NCI-H146 treated with DMSO at 0.1 percent for 48 hours (cell line): Measurements from ENCODE around the gene GPBP1L1.

ENCODE experiments used
- DNase-seq: peaks from one replicate; lab custom pipeline; 2025; ENCODE audit not compliant: unreplicated experiment; lab: John Stamatoyannopoulos, UW

Gene GPBP1L1

GRCh38 chr1:45643321-45643720 is 43.0 kb downstream of the GPBP1L1 start:
- DNase-seq = no peak

DNA sequence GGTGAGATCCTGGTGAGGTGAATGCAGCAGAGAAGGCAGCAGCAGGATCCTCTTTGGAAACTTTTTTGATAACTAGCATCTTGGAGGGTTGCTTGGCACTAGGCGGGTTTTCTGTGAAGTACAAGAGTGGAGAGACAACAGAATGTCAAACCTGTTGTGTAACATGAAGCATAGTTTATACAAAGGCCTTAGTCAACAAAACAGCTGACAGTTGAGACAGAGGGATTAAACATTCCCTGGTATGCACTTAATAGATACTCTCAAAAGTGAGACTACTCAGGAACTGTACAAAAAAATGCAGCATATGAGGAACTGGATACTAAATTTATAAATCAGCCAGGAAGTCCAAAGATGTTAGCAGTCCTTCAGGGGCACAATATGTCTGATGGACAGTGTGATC is 46.0 kb downstream of the GPBP1L1 start:
- DNase-seq = no peak

DNA sequence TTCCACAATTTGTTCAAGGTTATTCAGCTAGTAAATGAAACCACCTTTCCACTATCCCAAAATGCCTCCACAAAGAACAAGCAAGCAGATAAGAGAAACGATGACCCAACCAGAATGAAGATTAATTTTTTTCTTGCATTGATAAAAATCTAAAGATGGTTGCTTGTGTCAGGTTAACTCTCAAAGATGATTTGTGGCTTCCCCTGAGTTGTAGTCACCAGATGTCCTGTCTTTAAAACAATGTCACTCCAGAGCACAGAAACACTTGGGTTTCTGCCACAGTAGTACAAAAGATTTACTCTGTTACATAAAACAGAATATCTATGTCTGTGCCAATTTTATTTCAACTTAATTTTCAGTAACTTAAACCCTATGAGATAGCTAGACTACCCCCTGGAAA is 51.1 kb downstream of the GPBP1L1 start:
- DNase-seq = no peak

DNA sequence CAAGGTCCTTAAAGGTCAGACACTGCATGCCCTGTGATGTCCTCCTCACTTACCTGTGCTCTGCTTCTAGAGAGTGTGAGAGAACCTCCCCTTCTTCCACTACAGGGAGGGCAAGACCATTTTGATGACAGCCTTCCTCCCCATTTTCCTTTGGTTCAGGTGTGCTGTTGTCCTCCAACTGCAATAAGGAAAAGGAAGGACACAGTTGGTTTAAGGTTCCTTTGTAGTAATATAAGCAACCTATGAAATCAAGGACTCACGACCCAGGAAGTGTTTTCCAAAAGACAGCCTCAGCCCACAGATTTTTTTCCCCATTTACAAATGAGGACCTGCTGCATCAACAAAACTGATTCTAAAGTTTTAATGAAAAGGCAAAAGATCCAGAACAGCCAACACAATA is 55.9 kb downstream of the GPBP1L1 start:
- DNase-seq = no peak

- DNase-seq = no peak
These were observed 57.3 kb downstream of the GPBP1L1 start for GRCh38 chr1:45629035-45629434.

DNA sequence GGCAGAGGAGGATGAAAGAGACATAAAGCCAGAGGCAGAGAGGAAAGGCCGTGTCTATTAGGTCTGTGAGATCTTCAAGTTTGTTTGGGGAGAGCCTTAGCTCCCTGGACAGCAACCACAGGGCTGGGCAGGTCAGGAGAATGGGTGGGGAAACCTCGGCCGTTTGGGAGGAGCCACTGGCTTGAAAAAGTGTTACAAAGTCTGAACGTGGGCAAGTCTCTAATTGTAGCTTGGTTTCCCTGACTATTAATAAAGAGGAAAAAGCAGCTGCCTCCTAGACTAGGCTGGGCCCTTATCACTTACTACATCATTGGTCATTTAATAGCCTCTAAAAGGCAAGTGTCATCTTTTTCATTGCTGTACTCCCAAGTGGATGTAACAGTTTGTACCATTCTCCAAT is 62.4 kb downstream of the GPBP1L1 start, which contains the start of gene CCDC17:
Gene CCDC17, minus strand, starts transcription at position 83 of the 400 bp plus-strand sequence. CDS start 145 bp downstream, outside the sequence.
- DNase-seq = no peak

- no peak for DNase-seq
These were observed 63.6 kb downstream of the GPBP1L1 start for GRCh38 chr1:45622524-45623394.

- no peak for DNase-seq
These were observed 64.3 kb downstream of the GPBP1L1 start for GRCh38 chr1:45621895-45622523.

- no peak for DNase-seq
These were observed 64.9 kb downstream of the GPBP1L1 start for GRCh38 chr1:45621501-45621836.

- DNase-seq = no peak
These were observed 65.5 kb downstream of the GPBP1L1 start for GRCh38 chr1:45620588-45621500.

DNA sequence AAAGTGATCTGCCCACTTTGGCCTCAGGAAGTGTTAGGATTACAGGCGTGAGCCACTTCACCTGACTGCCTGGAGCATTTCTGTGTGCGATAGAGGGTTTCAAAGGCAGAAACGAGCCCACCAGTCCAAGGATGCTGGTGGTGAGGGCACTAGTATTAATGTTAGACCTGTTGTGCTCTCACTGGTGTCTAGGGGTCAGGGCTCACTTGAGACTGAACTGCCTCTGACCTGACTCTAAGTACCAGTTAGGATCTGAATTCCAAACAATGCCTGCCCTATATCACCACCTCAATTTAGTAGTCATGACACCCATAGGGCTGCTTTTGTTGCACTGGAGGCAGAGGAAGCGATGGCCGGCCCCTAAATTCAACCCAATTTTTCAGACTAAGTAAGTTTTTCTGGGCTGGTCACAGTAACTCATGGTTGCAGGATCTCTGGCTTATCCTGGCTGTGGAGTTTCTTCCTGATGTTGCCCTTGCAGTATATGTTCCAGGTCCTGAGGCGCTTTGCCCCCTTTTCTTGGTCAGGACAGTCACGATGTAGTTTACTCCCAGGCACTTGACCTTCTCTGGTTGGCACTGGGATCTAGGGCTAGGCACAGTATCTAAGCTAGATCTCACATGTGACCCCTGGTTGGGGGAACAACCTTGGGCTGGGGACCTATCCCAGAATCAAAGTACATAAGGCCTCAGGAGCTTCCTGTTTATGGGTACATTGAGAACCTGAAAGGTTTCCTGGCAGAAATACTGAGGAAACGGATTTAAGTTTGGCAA is 67.0 kb downstream of the GPBP1L1 start:
- no peak for DNase-seq

GRCh38 chr1:45617618-45618017 is 68.7 kb downstream of the GPBP1L1 start:
- no peak for DNase-seq

DNA sequence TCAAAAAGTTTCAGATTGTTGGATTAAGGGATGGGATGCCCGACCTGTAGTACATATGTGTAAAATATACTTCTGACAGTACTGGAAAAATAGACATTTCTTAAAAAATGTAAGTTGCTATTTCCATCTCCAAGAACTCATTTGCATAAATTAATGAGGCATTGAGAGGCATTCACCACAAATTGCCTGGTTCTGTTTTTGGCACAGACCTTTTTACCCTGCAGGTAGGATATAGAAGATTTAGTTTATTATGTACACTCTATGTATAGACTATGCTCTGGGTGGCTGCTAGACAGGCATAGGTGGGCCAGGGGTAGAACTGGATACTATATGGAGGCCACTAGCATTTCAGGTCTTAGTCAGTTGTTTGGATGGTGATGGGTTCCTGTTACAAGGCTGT is 70.4 kb downstream of the GPBP1L1 start:
- no peak for DNase-seq

GRCh38 chr1:45612941-45613579 is 73.3 kb downstream of the GPBP1L1 start:
- DNase-seq = no peak

DNA sequence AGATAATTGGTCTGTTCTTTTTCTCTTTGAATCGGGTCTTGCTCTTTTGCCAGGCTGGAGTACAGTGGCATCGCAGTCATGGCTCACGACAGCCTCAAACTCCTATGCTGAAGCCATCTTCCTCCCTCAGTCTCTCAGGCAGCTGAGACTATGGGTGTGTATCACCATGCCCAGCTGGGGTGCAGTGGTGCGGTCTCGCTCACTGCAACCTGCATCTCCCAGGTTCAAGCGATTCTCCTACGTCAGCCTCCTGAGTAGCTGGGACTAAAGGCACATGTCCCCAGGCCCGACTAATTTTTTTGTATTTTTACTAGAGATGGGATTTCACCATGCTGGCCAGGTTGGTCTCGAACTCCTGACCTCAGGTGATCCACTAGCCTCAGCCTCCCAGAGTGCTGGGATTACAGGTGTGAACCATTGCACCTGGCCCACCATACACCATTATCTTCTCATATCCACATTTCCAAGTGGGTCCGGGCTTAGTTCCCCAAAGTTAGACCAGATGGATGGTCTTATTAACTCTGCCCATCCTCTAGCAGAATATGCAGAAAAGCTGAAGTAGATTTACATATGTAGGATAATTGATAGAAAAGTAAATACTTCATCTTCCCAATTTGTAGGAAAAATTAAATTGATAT is 75.6 kb downstream of the GPBP1L1 start:
- DNase-seq = no peak

DNA sequence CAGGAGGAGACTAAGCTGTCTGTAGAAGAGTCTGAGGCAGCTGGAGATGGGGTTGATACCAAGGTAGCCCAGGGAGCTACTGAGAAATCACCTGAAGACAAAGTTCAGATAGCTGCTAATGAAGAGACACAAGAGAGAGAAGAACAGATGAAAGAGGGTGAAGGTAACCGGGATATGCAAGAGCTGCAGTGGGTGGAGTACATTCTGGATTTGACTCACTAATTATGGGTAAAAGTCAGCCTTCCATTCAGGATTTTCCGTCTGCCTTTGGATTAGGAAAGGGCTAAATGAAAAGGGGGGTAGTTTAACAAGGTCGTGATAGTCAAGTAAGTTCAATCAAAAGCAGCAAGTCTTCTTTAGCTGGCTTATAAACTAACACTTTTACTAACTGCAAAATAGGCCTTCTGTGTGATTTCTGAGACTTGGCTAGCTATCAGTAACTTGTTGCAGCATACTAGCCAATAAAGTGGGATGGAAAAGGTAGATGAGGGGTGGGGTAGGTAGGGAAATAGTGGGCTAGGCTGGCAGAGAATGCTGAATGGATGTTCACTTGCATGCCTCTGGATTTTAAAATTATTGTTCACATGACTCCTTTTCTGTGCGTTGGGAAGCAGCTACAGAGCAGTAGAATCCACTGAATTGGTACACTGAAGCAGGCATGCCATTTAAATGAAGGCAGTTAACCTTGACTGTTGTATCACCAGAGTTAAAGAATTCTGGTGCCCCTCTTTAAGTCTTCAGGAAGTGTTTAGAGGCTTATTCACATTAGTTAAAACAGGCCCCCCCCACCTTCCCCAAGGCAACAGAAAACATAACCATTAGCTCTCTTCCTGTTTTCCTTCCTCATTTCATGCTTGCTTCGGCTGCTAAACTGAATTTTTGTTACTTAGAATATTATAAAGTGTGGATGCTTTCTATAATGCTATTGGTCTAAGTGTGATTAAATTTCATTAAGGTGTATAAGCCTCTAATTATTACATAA is 77.9 kb downstream of the GPBP1L1 start:
- no peak for DNase-seq

- no peak for DNase-seq
These were observed 78.8 kb downstream of the GPBP1L1 start for GRCh38 chr1:45607404-45608074.

GRCh38 chr1:45604239-45604638 is 82.1 kb downstream of the GPBP1L1 start:
- DNase-seq = no peak
